GM12892 (cell line): Measurements from ENCODE around the gene KREMEN1.

Experiments
- POLR2A ChIP-seq: IDR thresholded peaks from 2 replicates; pipeline ENCODE4 v1.6.1; 2011; ENCODE audit warnings: low read depth, low read length, control low read depth
- POLR2AphosphoS5 ChIP-seq: IDR thresholded peaks from 2 replicates; pipeline ENCODE4 v1.6.1; 2011; ENCODE audit warnings: low read depth, low read length, control low read depth

DNA sequence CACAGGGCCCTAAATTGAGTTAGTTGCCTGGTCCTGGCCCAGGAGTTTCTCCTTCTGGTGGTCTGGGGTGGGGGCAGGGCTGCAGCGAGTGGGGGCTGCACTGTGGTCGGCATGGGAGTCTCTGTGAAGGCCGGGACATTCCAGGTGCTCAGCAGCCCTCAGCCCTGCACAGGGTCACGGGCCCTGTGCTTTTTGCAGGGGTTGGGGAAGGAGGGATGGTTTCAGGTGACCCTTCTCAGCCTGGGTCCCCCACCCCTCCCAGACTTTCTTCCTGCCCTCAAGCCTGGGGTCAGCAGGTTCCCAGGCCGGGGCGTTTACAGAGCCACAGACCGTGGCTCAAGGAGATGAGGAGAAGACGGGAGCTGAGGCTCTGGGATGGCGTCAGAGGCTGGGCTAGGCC is 140.7 kb downstream of the KREMEN1 start:
- no peak for TF ChIP-seq POLR2A
- TF ChIP-seq POLR2AphosphoS5: no peak
